HCT116 (cell line): Measurements from ENCODE around the gene TINCR. TPM values are rescaled to one million over a fixed set of nuclear protein-coding genes. Genes with fewer than 3 reads are reported as not detected.

ENCODE experiments used
- ATAC-seq: fragments of 200-7000 bp; cut with Tn5 transposase; 2 replicates; pipeline ENCODE4 v1.9.1; 2020; ENCODE audit warnings: mild to moderate bottlenecking, moderate library complexity
- BruUV-seq: library from RNA; stranded (reverse); fragments of 400-500 nt; replicated peaks from 2 replicates; lab custom pipeline; 2021; lab: Mats Ljungman, UMichigan
- CTCF ChIA-PET: fragments of 300-600 bp; sonication (Branson Sonifier 250); formaldehyde crosslinking; loops from one replicate; lab custom pipeline; 2021; ENCODE audit warnings: antibody characterized with exemption; lab: Charles Lee
- POLR2A ChIA-PET: fragments of 300-600, 350-600 bp; sonication (Branson Sonifier 250); formaldehyde crosslinking; loops from one replicate; lab custom pipeline; 2021; ENCODE audit warnings: antibody characterized with exemption; lab: Charles Lee
- RAD21 ChIA-PET, 2 experiments: fragments of 300-600 bp; sonication (Branson Sonifier 250); formaldehyde crosslinking; loops; one replicate each; lab custom pipeline; 2023; ENCODE audit warnings: low total read pairs in 2 of 2; ENCODE audit not compliant: uncharacterized antibody in 2 of 2, unreplicated experiment in 2 of 2, low non-redundant PET in 1 of 2; lab: Charles Lee
- DNase-seq: peaks from one replicate; pipeline ENCODE4 v3.0.0-alpha.2; 2010; ENCODE audit warnings: low read depth, low spot score
- H2AFZ ChIP-seq: fragments of 200-600 bp; shearing (Covaris generic), sonication (generic); 2 replicates; pipeline ENCODE4 v1.6.1; 2017; ENCODE audit warnings: low read depth, mixed run types, mixed read lengths, antibody characterized with exemption, low read length; ENCODE audit not compliant: poor library complexity, severe bottlenecking
- H3K27ac ChIP-seq: 2 replicates; pipeline ENCODE4 v1.5.1; 2012; ENCODE audit warnings: low read depth, low read length
- H3K27me3 ChIP-seq: fragments of 200-600 bp; sonication (generic); 2 replicates; pipeline ENCODE4 v1.6.1; 2016; ENCODE audit warnings: mixed run types, low read length, mixed read lengths; ENCODE audit not compliant: insufficient read depth
- H3K36me3 ChIP-seq, 2 experiments: fragments of 200-500 bp in 1 of 2; fragments of 200-600 bp in 1 of 2; sonication (Bioruptor generic) in 1 of 2; sonication (generic) in 1 of 2; 2 replicates each; pipeline versions ENCODE4 v1.5.1 to v1.6.1; 2014 to 2016; ENCODE audit warnings: low read length in 2 of 2, inconsistent platforms in 1 of 2, mixed read lengths in 1 of 2, mixed run types in 1 of 2; ENCODE audit not compliant: insufficient read depth in 2 of 2, control insufficient read depth in 1 of 2
- H3K4me1 ChIP-seq, 2 experiments: fragments of 200-600 bp in 1 of 2; sonication (generic) in 1 of 2; 2 replicates each; pipeline versions ENCODE4 v1.5.1 to v1.6.1; 2012 to 2017; ENCODE audit warnings: low read length in 2 of 2, inconsistent platforms in 1 of 2, mild to moderate bottlenecking in 1 of 2, mixed read lengths in 1 of 2, mixed run types in 1 of 2, moderate library complexity in 1 of 2; ENCODE audit not compliant: insufficient read depth in 2 of 2, control insufficient read depth in 1 of 2
- H3K4me2 ChIP-seq: fragments of 200-600 bp; sonication (generic); 2 replicates; pipeline ENCODE4 v1.6.1; 2017; ENCODE audit warnings: mixed run types, low read length, mixed read lengths
- H3K4me3 ChIP-seq, 2 experiments: fragments of 200-600 bp in 1 of 2; sonication (generic) in 1 of 2; replicated peaks in 1 of 2; 2 replicates each; pipeline ENCODE4 v1.5.1; 2011 to 2016; ENCODE audit warnings: low read length in 2 of 2, control low read depth in 1 of 2, low read depth in 1 of 2, mild to moderate bottlenecking in 1 of 2, mixed read lengths in 1 of 2, mixed run types in 1 of 2
- H3K79me2 ChIP-seq: fragments of 200-600 bp; sonication (generic); 2 replicates; pipeline ENCODE4 v1.6.1; 2017; ENCODE audit warnings: mild to moderate bottlenecking, mixed run types, low read length, moderate library complexity, mixed read lengths; ENCODE audit not compliant: insufficient read depth
- H3K9ac ChIP-seq: fragments of 200-600 bp; sonication (generic); 2 replicates; pipeline ENCODE4 v1.6.1; 2016; ENCODE audit warnings: low read length, mixed read lengths
- H3K9me2 ChIP-seq: fragments of 200-600 bp; sonication (generic), shearing (Covaris generic); 2 replicates; pipeline ENCODE4 v1.6.1; 2017; ENCODE audit warnings: mixed run types, mild to moderate bottlenecking, moderate library complexity; ENCODE audit not compliant: insufficient read depth
- H3K9me3 ChIP-seq, 2 experiments: fragments of 200-500 bp in 1 of 2; fragments of 200-600 bp in 1 of 2; sonication (Bioruptor generic) in 1 of 2; sonication (generic) in 1 of 2; 2 replicates each; pipeline ENCODE4 v1.6.1; 2014 to 2017; ENCODE audit warnings: low read length in 2 of 2, mixed read lengths in 2 of 2, inconsistent platforms in 1 of 2, low read depth in 1 of 2, mild to moderate bottlenecking in 1 of 2, mixed run types in 1 of 2, moderate library complexity in 1 of 2; ENCODE audit not compliant: control insufficient read depth in 1 of 2, insufficient read depth in 1 of 2
- H4K20me1 ChIP-seq: fragments of 200-600 bp; sonication (generic), shearing (Covaris generic); 2 replicates; pipeline ENCODE4 v1.6.1; 2017; ENCODE audit warnings: mixed run types, mild to moderate bottlenecking, moderate library complexity; ENCODE audit not compliant: insufficient read depth
- CBX3 ChIP-seq: IDR thresholded peaks from 2 replicates; pipeline ENCODE4 v1.6.1; 2012; ENCODE audit warnings: low read depth
- EGR1 ChIP-seq: IDR thresholded peaks from 2 replicates; pipeline ENCODE4 v1.6.1; 2012; ENCODE audit warnings: low read depth
- ELF1 ChIP-seq: IDR thresholded peaks from 2 replicates; pipeline ENCODE4 v1.6.1; 2012; ENCODE audit warnings: low read depth, borderline replicate concordance
- EZH2 ChIP-seq: fragments of 200-600 bp; sonication (generic); IDR thresholded peaks from 2 replicates; pipeline ENCODE4 v1.6.1; 2017; ENCODE audit warnings: antibody characterized with exemption, mixed run types
- FOSL1 ChIP-seq: IDR thresholded peaks from 2 replicates; pipeline ENCODE4 v1.6.1; 2012; ENCODE audit warnings: low read depth
- JUND ChIP-seq: IDR thresholded peaks from 2 replicates; pipeline ENCODE4 v1.6.1; 2012
- POLR2A ChIP-seq: IDR thresholded peaks from 2 replicates; pipeline ENCODE4 v1.7.0; 2011; ENCODE audit warnings: borderline replicate concordance; ENCODE audit not compliant: insufficient read depth, insufficient read length; ENCODE audit errors: extremely low read depth
- POLR2AphosphoS5 ChIP-seq: IDR thresholded peaks from 2 replicates; pipeline ENCODE4 v1.6.1; 2011; ENCODE audit warnings: mild to moderate bottlenecking, low read depth, low read length, moderate library complexity
- RAD21 ChIP-seq: IDR thresholded peaks from 2 replicates; pipeline ENCODE4 v1.6.1; 2012; ENCODE audit warnings: low read depth, mild to moderate bottlenecking
- SRF ChIP-seq: IDR thresholded peaks from 2 replicates; pipeline ENCODE4 v1.6.1; 2012; ENCODE audit warnings: low read depth
- YY1 ChIP-seq: IDR thresholded peaks from 2 replicates; pipeline ENCODE4 v1.6.1; 2011; ENCODE audit warnings: low read length, low read depth, moderate library complexity, mild to moderate bottlenecking; ENCODE audit not compliant: insufficient replicate concordance; ENCODE audit errors: extremely low read depth
- ZFX ChIP-seq: fragments of 450-650 bp; IDR thresholded peaks from 2 replicates; pipeline ENCODE4 v1.6.1; 2017
- ZNF274 ChIP-seq: fragments of 200-500 bp; sonication (Bioruptor generic); IDR thresholded peaks from 2 replicates; pipeline ENCODE4 v1.6.1; 2014; ENCODE audit warnings: mild to moderate bottlenecking, low read depth, low read length, inconsistent platforms
- intact Hi-C: fragments of 100-400 bp; cut with micrococcal nuclease; formaldehyde crosslinking; loops from 2 replicates; pipeline ENCODE4 v1.10.0; 2022
- total RNA-seq: library from RNA; stranded (reverse); gene quantifications from one replicate; pipeline ENCODE4 v1.2.1, GENCODE V29; 2021; ENCODE audit not compliant: unreplicated experiment
- TF ChIP-seq, protein P1 (sequence below): IDR thresholded peaks from 2 replicates; pipeline ENCODE4 v1.6.1; 2012
- TF ChIP-seq, protein P2 (sequence below): IDR thresholded peaks from 2 replicates; pipeline ENCODE4 v1.6.1; 2011; ENCODE audit warnings: mild to moderate bottlenecking, low read length, moderate library complexity; ENCODE audit not compliant: insufficient replicate concordance; ENCODE audit errors: extremely low read depth
- TF ChIP-seq, protein P3 (sequence below), 3 experiments: fragments of 200-600 bp in 1 of 3; sonication (generic) in 1 of 3; IDR thresholded peaks in 2 of 3; conservative IDR thresholded peaks in 1 of 3; 2 replicates each; pipeline ENCODE4 v1.5.1; 2012 to 2017; ENCODE audit warnings: low read depth in 2 of 3, low read length in 2 of 3, antibody characterized with exemption in 1 of 3, borderline replicate concordance in 1 of 3, control low read depth in 1 of 3, mild to moderate bottlenecking in 1 of 3, mixed read lengths in 1 of 3, mixed run types in 1 of 3, moderate library complexity in 1 of 3; ENCODE audit not compliant: insufficient read depth in 1 of 3

Gene TINCR
- total RNA-seq, 1 experiment from 2014 or later: 6.1 TPM

DNA sequence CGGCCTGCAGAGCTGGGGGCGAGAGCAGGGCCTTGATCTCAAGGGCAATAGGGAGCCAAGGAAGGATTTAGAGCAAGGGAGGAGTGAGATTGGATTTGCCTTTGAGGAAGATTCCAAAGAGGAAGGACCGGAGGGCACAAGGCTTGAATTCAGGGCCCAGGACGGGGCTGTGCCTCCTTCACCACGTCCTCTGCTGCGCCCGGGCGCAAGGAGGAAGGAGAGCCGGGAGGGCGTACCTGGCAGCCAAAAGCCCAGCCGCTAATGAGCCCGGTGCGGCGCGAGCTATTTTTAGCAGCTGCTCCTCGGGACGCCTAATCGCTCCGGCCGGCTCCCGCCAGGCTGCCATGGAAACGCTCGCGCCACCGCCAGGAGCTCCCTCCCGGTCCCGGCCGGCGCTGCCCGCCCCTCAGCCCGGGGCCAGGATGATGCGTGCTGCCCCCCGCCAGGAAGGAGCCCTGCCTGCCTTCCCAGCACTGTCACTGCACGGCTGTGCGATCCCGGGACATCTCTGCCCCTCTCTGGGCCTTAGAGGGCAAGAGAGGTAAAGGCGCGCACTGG, 31.3 kb downstream of the TINCR start (continued):
- TF ChIP-seq EZH2: no peak
- TF ChIP-seq, protein P1, sequence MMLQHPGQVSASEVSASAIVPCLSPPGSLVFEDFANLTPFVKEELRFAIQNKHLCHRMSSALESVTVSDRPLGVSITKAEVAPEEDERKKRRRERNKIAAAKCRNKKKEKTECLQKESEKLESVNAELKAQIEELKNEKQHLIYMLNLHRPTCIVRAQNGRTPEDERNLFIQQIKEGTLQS: no peak
- no peak for TF ChIP-seq EGR1
- TF ChIP-seq, protein P2, sequence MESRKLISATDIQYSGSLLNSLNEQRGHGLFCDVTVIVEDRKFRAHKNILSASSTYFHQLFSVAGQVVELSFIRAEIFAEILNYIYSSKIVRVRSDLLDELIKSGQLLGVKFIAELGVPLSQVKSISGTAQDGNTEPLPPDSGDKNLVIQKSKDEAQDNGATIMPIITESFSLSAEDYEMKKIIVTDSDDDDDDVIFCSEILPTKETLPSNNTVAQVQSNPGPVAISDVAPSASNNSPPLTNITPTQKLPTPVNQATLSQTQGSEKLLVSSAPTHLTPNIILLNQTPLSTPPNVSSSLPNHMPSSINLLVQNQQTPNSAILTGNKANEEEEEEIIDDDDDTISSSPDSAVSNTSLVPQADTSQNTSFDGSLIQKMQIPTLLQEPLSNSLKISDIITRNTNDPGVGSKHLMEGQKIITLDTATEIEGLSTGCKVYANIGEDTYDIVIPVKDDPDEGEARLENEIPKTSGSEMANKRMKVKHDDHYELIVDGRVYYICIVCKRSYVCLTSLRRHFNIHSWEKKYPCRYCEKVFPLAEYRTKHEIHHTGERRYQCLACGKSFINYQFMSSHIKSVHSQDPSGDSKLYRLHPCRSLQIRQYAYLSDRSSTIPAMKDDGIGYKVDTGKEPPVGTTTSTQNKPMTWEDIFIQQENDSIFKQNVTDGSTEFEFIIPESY: no peak
- peak; percentile 82 for TF ChIP-seq CBX3
- no peak for TF ChIP-seq POLR2A
- TF ChIP-seq YY1: no peak
- TF ChIP-seq ELF1: no peak
- no peak for TF ChIP-seq ZFX
- no peak for TF ChIP-seq JUND
- no peak for TF ChIP-seq SRF
- no peak for TF ChIP-seq ZNF274

DNA sequence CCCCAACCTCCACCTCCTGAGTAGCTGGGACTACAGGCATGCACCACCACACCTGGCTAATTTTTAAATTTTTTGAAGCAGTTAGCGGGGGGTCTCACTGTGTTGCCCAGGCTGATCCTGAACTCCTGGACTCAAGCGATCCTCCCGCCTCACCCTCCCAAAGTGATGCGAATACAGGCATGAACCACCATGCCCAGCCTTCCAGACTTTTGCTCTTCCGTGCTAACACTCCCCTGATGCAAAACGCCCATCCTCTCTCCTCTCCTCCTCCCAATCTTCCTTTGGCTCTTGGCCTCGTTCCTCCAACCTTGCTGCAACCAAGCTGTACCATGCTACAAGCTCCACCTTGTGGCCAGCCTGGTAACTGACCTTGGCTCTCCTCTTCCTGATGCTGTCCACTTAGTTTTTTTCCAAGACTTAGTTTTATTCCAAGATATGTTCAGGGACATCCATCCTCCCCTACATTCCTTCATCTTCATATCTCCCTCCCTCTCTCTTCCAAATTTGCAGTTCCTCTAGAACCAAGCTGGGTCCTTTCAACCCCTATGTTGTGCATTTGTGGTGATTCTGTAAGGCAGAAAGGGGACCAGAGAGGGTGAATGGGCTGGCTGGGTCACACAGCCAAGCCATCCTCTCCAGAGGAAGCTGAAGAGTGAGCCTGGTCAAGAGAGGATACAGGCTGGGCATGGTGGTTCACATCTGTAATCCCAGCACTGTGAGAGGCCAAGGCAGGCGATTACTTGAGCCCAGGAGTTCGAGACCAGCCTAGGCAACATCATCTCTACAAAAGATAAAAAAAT, 32.8 kb downstream of the TINCR start:
- Histone ChIP-seq H3K4me1 (peaks cover 19 to 26% of the 10 kb centered on the region in 2 experiments), H3K36me3 (no peaks in the 10 kb centered on the region), H4K20me1 (no peaks in the 10 kb centered on the region), H3K27me3 (no peaks in the 10 kb centered on the region), H3K27ac (no peak overlapping the region), H3K9me2 (no peaks in the 10 kb centered on the region), H3K79me2 (no peaks in the 10 kb centered on the region), H3K9ac (no peak overlapping the region), H3K9me3 (peaks cover 0 to 27% of the 10 kb centered on the region in 2 experiments; a peak in 2 of 4 replicates), H2AFZ (no peak overlapping the region), H3K4me2 (no peak overlapping the region), H3K4me3 (no peak overlapping the region)
- DNase-seq (peak; percentile 77), ATAC-seq (peak; percentile 21)
- intact Hi-C loops: loop anchor here (10.0 kb wide), 1 partner anchor 160 kb away; no protein-coding TSS in a partner anchor
- BruUV-seq: no TSS peak
- TF ChIP-seq, protein P1: no peak
- TF ChIP-seq CBX3 (peak; percentile 100), POLR2AphosphoS5 (no peak), FOSL1 (no peak), RAD21 (peak; percentile 33; the same call in 1 of the 2 replicates), YY1 (peak; percentile 15), ELF1 (no peak)
- TF ChIP-seq, protein P3, sequence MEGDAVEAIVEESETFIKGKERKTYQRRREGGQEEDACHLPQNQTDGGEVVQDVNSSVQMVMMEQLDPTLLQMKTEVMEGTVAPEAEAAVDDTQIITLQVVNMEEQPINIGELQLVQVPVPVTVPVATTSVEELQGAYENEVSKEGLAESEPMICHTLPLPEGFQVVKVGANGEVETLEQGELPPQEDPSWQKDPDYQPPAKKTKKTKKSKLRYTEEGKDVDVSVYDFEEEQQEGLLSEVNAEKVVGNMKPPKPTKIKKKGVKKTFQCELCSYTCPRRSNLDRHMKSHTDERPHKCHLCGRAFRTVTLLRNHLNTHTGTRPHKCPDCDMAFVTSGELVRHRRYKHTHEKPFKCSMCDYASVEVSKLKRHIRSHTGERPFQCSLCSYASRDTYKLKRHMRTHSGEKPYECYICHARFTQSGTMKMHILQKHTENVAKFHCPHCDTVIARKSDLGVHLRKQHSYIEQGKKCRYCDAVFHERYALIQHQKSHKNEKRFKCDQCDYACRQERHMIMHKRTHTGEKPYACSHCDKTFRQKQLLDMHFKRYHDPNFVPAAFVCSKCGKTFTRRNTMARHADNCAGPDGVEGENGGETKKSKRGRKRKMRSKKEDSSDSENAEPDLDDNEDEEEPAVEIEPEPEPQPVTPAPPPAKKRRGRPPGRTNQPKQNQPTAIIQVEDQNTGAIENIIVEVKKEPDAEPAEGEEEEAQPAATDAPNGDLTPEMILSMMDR (IDR thresholded peaks at IDR 0.05 in 2 of 3, conservative IDR thresholded peaks at IDR 0.05 in 1 of 3; ENCODE audit: borderline replicate concordance in 1 of 3, insufficient read depth in 1 of 3, low read depth in 2 of 3, low read length in 2 of 3): peak; percentile 39 to 94 (median 89); a peak in 5 of 6 replicates
- RAD21 ChIA-PET: no interaction called here
- CTCF ChIA-PET: interaction anchor here (0.6 to 1.2 kb wide), 2 partner anchors 13 to 21 kb away, joined by 3 read pairs; no protein-coding TSS in a partner anchor
- POLR2A ChIA-PET: no interaction called here
